ENCODE measurements around the gene SLC29A1. TPM values are rescaled to one million over a fixed set of nuclear protein-coding genes. Genes with fewer than 3 reads are reported as not detected.
A peak's percentile ranks its signal among the peaks of the same experiment; 100 is the strongest.
"Not testable (repeated sequence)": the region's sequence is repeated elsewhere in the genome, so short reads cannot be mapped to it uniquely, and the experiment has no call there.

SLC29A1 gene
- total and polyA plus RNA-seq, 11 donors = 48.0 to 319 (median 131) TPM

DNA sequence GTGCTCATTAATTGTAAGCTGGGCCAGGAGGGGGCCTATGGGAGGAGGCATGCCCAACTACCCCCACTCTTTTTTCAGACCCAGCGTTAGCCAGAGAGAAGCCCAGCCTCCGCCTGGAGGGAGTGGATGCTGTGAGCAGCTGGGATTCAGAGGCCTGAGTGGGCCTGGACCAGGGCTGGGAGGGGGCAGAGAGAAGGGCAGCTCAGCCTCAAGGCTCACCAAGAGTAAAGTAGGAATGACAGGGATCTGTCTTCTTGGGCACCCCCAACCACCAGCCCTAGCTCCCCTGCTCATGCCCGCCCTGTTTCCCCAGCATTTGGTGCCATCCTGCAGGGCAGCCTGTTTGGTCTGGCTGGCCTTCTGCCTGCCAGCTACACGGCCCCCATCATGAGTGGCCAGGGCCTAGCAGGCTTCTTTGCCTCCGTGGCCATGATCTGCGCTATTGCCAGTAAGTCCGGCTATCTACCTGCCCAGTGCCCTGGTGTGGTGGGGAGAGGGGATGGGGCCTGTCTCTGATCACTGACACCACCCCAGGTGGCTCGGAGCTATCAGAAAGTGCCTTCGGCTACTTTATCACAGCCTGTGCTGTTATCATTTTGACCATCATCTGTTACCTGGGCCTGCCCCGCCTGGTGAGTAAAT, 6.8 kb downstream of the SLC29A1 start:
- ATAC-seq (no peak), DNase-seq (peak in 1 of 5 donors; percentile 23)
- intact Hi-C loops (cut with DNase I) = loop anchor here in 5 of 10 donors (5.0 to 10.0 kb wide), 3 partner anchors 133 to 455 kb away; partner anchors contain the start of gene VEGFA (in 1 of the 5)
- no peak for TF ChIP-seq POLR2A (IDR thresholded peaks at IDR 0.05)
- H3K9me3 ChIP-seq = no peaks in the 10 kb centered on the region
- H3K36me3 ChIP-seq = peaks cover 0 to 54% (median 38%) of the 10 kb centered on the region in 9 donors
- 69 to 79% (median 73%) methylated on average over 7 to 10 of the region's 10 CpGs for WGBS, 4 donors
- H3K4me1 ChIP-seq = peaks cover 6 to 100% (median 75%) of the 10 kb centered on the region in 12 donors
- peak overlapping the region in 4 of 12 donors; percentile 5 to 48 (median 16) for H3K4me3 ChIP-seq
- H3K27ac ChIP-seq = peak overlapping the region; percentile 77 to 99 (median 92)
- no peaks in the 10 kb centered on the region for H3K27me3 ChIP-seq

DNA sequence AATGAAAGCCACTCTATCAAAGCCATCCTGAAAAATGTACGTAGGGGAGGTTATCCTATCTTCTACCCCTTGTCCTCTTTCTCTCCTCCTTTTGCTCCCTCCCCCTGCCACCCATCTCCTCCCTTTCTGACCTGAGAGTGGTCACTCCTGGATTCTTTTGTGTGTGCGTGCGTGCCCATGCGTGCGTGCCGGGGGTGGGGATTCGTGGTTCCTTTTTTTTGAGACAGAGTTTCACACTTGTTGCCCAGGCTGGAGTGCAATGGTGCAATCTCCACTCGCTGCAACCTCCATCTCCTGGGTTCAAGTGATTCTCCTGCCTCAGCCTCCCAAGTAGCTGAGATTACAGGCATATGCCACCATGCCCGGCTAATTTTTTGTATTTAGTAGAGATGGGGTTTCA, 8.0 kb downstream of the SLC29A1 start:
- 86 to 92% (median 89%) methylated on average over 9 of the region's 9 CpGs for WGBS, 4 donors
- H3K4me3 ChIP-seq, H3K9me3 ChIP-seq, H3K27me3 ChIP-seq, ATAC-seq: not testable (repeated sequence)
- intact Hi-C loops (cut with DNase I) = loop anchor here in 5 of 10 donors (5.0 to 10.0 kb wide), 3 partner anchors 134 to 457 kb away; partner anchors contain the start of gene VEGFA (in 1 of the 5)
- peak overlapping the region in 10 of 12 donors; percentile 6 to 99 (median 92) for H3K27ac ChIP-seq
- peak in 1 of 5 donors; percentile 26 for DNase-seq
- H3K4me1 ChIP-seq = peaks cover 3 to 99% (median 68%) of the 10 kb centered on the region in 12 donors
- H3K36me3 ChIP-seq = peaks cover 0 to 54% (median 38%) of the 10 kb centered on the region in 9 donors

- Histone ChIP-seq H3K36me3 (peaks cover 0 to 54% (median 38%) of the 10 kb centered on the region in 9 donors), H3K4me1 (peaks cover 3 to 96% (median 65%) of the 10 kb centered on the region in 12 donors)
- peak in 2 of 5 donors; percentile 16 to 39 for DNase-seq
These were observed 9.5 kb downstream of the SLC29A1 start for GRCh38 chr6:44232676-44233566.

DNA sequence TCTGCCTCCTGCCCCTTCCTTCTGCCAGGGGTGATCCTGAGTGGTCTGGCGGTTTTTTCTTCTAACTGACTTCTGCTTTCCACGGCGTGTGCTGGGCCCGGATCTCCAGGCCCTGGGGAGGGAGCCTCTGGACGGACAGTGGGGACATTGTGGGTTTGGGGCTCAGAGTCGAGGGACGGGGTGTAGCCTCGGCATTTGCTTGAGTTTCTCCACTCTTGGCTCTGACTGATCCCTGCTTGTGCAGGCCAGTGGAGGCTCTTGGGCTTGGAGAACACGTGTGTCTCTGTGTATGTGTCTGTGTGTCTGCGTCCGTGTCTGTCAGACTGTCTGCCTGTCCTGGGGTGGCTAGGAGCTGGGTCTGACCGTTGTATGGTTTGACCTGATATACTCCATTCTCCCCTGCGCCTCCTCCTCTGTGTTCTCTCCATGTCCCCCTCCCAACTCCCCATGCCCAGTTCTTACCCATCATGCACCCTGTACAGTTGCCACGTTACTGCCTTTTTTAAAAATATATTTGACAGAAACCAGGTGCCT, 10.2 kb downstream of the SLC29A1 start:
- ATAC-seq (peak in 3 of 4 donors; percentile 24 to 44 (median 35)), DNase-seq (no peak)
- Histone ChIP-seq H3K4me1 (peaks cover 3 to 95% (median 64%) of the 10 kb centered on the region in 12 donors), H3K36me3 (peaks cover 0 to 54% (median 38%) of the 10 kb centered on the region in 9 donors), H3K27ac (peak overlapping the region; percentile 78 to 99 (median 91)), H3K27me3 (no peaks in the 10 kb centered on the region), H3K9me3 (no peaks in the 10 kb centered on the region), H3K4me3 (no peak overlapping the region)
- 30 to 53% (median 42%) methylated on average over 12 to 14 of the region's 14 CpGs for WGBS, 4 donors
- intact Hi-C loops (cut with DNase I) = loop anchor here in 6 of 10 donors (1.0 to 10.0 kb wide), 7 partner anchors 13 to 459 kb away; partner anchors contain the start of gene VEGFA (in 1 of the 6)
- no peak for TF ChIP-seq POLR2A (IDR thresholded peaks at IDR 0.05)
- TF ChIP-seq, protein P1, sequence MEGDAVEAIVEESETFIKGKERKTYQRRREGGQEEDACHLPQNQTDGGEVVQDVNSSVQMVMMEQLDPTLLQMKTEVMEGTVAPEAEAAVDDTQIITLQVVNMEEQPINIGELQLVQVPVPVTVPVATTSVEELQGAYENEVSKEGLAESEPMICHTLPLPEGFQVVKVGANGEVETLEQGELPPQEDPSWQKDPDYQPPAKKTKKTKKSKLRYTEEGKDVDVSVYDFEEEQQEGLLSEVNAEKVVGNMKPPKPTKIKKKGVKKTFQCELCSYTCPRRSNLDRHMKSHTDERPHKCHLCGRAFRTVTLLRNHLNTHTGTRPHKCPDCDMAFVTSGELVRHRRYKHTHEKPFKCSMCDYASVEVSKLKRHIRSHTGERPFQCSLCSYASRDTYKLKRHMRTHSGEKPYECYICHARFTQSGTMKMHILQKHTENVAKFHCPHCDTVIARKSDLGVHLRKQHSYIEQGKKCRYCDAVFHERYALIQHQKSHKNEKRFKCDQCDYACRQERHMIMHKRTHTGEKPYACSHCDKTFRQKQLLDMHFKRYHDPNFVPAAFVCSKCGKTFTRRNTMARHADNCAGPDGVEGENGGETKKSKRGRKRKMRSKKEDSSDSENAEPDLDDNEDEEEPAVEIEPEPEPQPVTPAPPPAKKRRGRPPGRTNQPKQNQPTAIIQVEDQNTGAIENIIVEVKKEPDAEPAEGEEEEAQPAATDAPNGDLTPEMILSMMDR (IDR thresholded peaks at IDR 0.05) = no peak

More at GRCh38 chr6:44232676-44233566, 9.5 kb downstream of the SLC29A1 start:
- Histone ChIP-seq H3K27ac (peak overlapping the region; percentile 78 to 99 (median 91)), H3K9me3 (no peaks in the 10 kb centered on the region), H3K4me3 (no peak overlapping the region), H3K27me3 (no peaks in the 10 kb centered on the region)
- 65 to 73% (median 71%) methylated on average over 14 to 16 of the region's 16 CpGs for WGBS, 4 donors
- ATAC-seq = no peak
- intact Hi-C loops (cut with DNase I) = loop anchor here in 5 of 10 donors (5.0 to 10.0 kb wide), 3 partner anchors 136 to 458 kb away; partner anchors contain the start of gene VEGFA (in 1 of the 5)
- TF ChIP-seq, protein P1 (IDR thresholded peaks at IDR 0.05) = no peak
- TF ChIP-seq POLR2A (IDR thresholded peaks at IDR 0.05) = no peak
